NCI-H1417 treated with DMSO at 0.1 percent for 48 hours (cell line): ENCODE data around the gene PNMA8B.

Experiments
- DNase-seq: peaks from one replicate; lab custom pipeline; 2025; lab: John Stamatoyannopoulos, UW

The PNMA8B gene

GRCh38 chr19:46487178-46487801 is 8.4 kb downstream of the PNMA8B start:
- DNase-seq = no peak

- DNase-seq = no peak
These were observed 9.3 kb downstream of the PNMA8B start for GRCh38 chr19:46486358-46486757.

- no peak for DNase-seq
These were observed 11.0 kb downstream of the PNMA8B start for GRCh38 chr19:46484656-46485055.

GRCh38 chr19:46482631-46483030 is 13.0 kb downstream of the PNMA8B start:
- DNase-seq = no peak

GRCh38 chr19:46481947-46482346 is 13.7 kb downstream of the PNMA8B start:
- no peak for DNase-seq

- DNase-seq = no peak
These were observed 14.3 kb downstream of the PNMA8B start for GRCh38 chr19:46481223-46481848.

- DNase-seq = no peak
These were observed 15.3 kb downstream of the PNMA8B start for GRCh38 chr19:46480415-46480814.

- DNase-seq = peak; percentile 40
These were observed 17.2 kb downstream of the PNMA8B start for GRCh38 chr19:46478356-46478986.

GRCh38 chr19:46475986-46476385 is 19.7 kb downstream of the PNMA8B start:
- DNase-seq = no peak

- no peak for DNase-seq
These were observed 21.5 kb downstream of the PNMA8B start for GRCh38 chr19:46474211-46474610.

- DNase-seq = no peak
These were observed 23.1 kb downstream of the PNMA8B start for GRCh38 chr19:46472592-46472991.

GRCh38 chr19:46471811-46472543 is 23.7 kb downstream of the PNMA8B start:
- DNase-seq = no peak

GRCh38 chr19:46471116-46471733 is 24.4 kb downstream of the PNMA8B start, which contains the start of gene PNMA8A:
TSS of gene PNMA8A (minus strand) at chr19:46471563. CDS start at chr19:46471035, 528 bp downstream.
- peak; percentile 54 for DNase-seq

GRCh38 chr19:46470376-46470775 is 25.3 kb downstream of the PNMA8B start:
- no peak for DNase-seq

- DNase-seq = no peak
These were observed 26.0 kb downstream of the PNMA8B start for GRCh38 chr19:46469541-46470185.

- DNase-seq = no peak
These were observed 29.0 kb downstream of the PNMA8B start for GRCh38 chr19:46466536-46467196.

- DNase-seq = no peak
These were observed 32.2 kb downstream of the PNMA8B start for GRCh38 chr19:46463516-46463915.

GRCh38 chr19:46461537-46461936 is 34.1 kb downstream of the PNMA8B start:
- no peak for DNase-seq

- DNase-seq = no peak
These were observed 34.7 kb downstream of the PNMA8B start for GRCh38 chr19:46460981-46461380.

- no peak for DNase-seq
These were observed 35.6 kb downstream of the PNMA8B start for GRCh38 chr19:46460055-46460454.

- no peak for DNase-seq
These were observed 38.7 kb downstream of the PNMA8B start for GRCh38 chr19:46456930-46457329.
